SK-N-SH (cell line): ENCODE measurements around the gene UBTF. TPM values are rescaled to one million over a fixed set of nuclear protein-coding genes. Genes with fewer than 3 reads are reported as not detected.

Experiments used
- CTCF ChIA-PET: fragments of 300-600, 350-600 bp; formaldehyde crosslinking; extraction: SDS; loops from one replicate; lab custom pipeline; 2021; lab: Yijun Ruan, JAX
- POLR2A ChIA-PET: fragments of 350-600 bp; sonication (Branson Sonifier 250); formaldehyde crosslinking; extraction: SDS; loops from one replicate; lab custom pipeline; 2020; ENCODE audit warnings: antibody characterized with exemption, inconsistent platforms; lab: Yijun Ruan, JAX
- DNase-seq: peaks from one replicate; pipeline ENCODE4 v3.0.0; 2012
- H2AFZ ChIP-seq: fragments of 200-600 bp; sonication (generic); 2 replicates; pipeline ENCODE4 v1.8.1; 2016; ENCODE audit warnings: antibody characterized with exemption, mild to moderate bottlenecking, low read depth
- H3F3A ChIP-seq: fragments of 200-600 bp; sonication (generic); replicated peaks from 2 replicates; pipeline ENCODE3; 2016; ENCODE audit warnings: antibody characterized with exemption, mild to moderate bottlenecking; ENCODE audit not compliant: insufficient read depth
- H3K27ac ChIP-seq, 2 experiments: fragments of 200-500 bp in 1 of 2; fragments of 200-600 bp in 1 of 2; sonication (Bioruptor generic) in 1 of 2; sonication (generic), shearing (Covaris generic) in 1 of 2; 2 replicates each; pipeline versions ENCODE4 v1.5.1 to v1.6.1; 2014 to 2016; ENCODE audit warnings: low read depth in 2 of 2, inconsistent platforms in 1 of 2, low read length in 1 of 2, mild to moderate bottlenecking in 1 of 2, mixed read lengths in 1 of 2
- H3K27me3 ChIP-seq: fragments of 200-600 bp; sonication (generic), shearing (Covaris generic); 2 replicates; pipeline ENCODE4 v1.6.1; 2016; ENCODE audit warnings: mixed run types; ENCODE audit not compliant: insufficient read depth
- H3K36me3 ChIP-seq, 2 experiments: fragments of 200-500 bp in 1 of 2; fragments of 200-600 bp in 1 of 2; sonication (Bioruptor generic) in 1 of 2; sonication (generic) in 1 of 2; replicated peaks in 1 of 2; 2 replicates each; pipeline versions ENCODE3 to v1.5.1; 2014 to 2016; ENCODE audit warnings: low read length in 1 of 2, mild to moderate bottlenecking in 1 of 2; ENCODE audit not compliant: insufficient read depth in 2 of 2, control insufficient read depth in 1 of 2
- H3K4me1 ChIP-seq, 2 experiments: fragments of 200-500 bp in 1 of 2; fragments of 200-600 bp in 1 of 2; sonication (Bioruptor generic) in 1 of 2; sonication (generic), shearing (Covaris generic) in 1 of 2; 2 replicates each; pipeline versions ENCODE4 v1.5.1 to v1.6.1; 2014 to 2016; ENCODE audit warnings: low read depth in 1 of 2, low read length in 1 of 2, mixed run types in 1 of 2; ENCODE audit not compliant: insufficient read depth in 2 of 2, control insufficient read depth in 1 of 2
- H3K4me2 ChIP-seq: fragments of 200-600 bp; sonication (generic), shearing (Covaris generic); 2 replicates; pipeline ENCODE4 v1.6.1; 2017; ENCODE audit warnings: mixed run types
- H3K4me3 ChIP-seq, 2 experiments: fragments of 200-500 bp in 1 of 2; fragments of 200-600 bp in 1 of 2; sonication (Bioruptor generic) in 1 of 2; sonication (generic), shearing (Covaris generic) in 1 of 2; 2 replicates each; pipeline versions ENCODE4 v1.5.1 to v1.8.1; 2014 to 2016; ENCODE audit warnings: low read depth in 2 of 2, inconsistent platforms in 1 of 2, low read length in 1 of 2, mild to moderate bottlenecking in 1 of 2, mixed read lengths in 1 of 2, moderate library complexity in 1 of 2
- H3K79me2 ChIP-seq: fragments of 200-600 bp; sonication (generic); 2 replicates; pipeline ENCODE4 v1.8.1; 2017; ENCODE audit warnings: mild to moderate bottlenecking; ENCODE audit not compliant: insufficient read depth
- H3K9ac ChIP-seq: fragments of 200-600 bp; sonication (generic); 2 replicates; pipeline ENCODE4 v1.6.1; 2017; ENCODE audit warnings: mixed run types
- H3K9me2 ChIP-seq: fragments of 200-600 bp; sonication (generic); 2 replicates; pipeline ENCODE4 v1.6.1; 2017; ENCODE audit warnings: mixed run types
- H3K9me3 ChIP-seq: fragments of 200-600 bp; sonication (generic); 2 replicates; pipeline ENCODE4 v1.6.1; 2017; ENCODE audit warnings: mixed run types, mild to moderate bottlenecking, moderate library complexity
- H4K20me1 ChIP-seq: fragments of 200-600 bp; sonication (generic); 2 replicates; pipeline ENCODE4 v1.6.1; 2017; ENCODE audit warnings: mild to moderate bottlenecking, mixed run types; ENCODE audit not compliant: insufficient read depth
- EZH2phosphoT487 ChIP-seq: fragments of 200-600 bp; sonication (generic); IDR thresholded peaks from 2 replicates; pipeline ENCODE4 v1.6.1; 2017; ENCODE audit warnings: low read depth, mixed run types, mild to moderate bottlenecking, antibody characterized with exemption, moderate library complexity, borderline replicate concordance
- FOSL2 ChIP-seq: IDR thresholded peaks from 2 replicates; pipeline ENCODE4 v1.4.0; 2012; ENCODE audit warnings: low read depth, mild to moderate bottlenecking, moderate library complexity, borderline replicate concordance
- JUND ChIP-seq: IDR thresholded peaks from 2 replicates; pipeline ENCODE4 v1.4.0; 2012
- MXI1 ChIP-seq: IDR thresholded peaks from 2 replicates; pipeline ENCODE4 v1.6.1; 2012; ENCODE audit warnings: mild to moderate bottlenecking, low read depth, low read length, improper control_type of control experiment
- PBX3 ChIP-seq: IDR thresholded peaks from 2 replicates; pipeline ENCODE4; 2012
- POLR2AphosphoS5 ChIP-seq: IDR thresholded peaks from 2 replicates; pipeline ENCODE4 v1.6.1; 2012; ENCODE audit warnings: low read depth, low read length
- SIN3A ChIP-seq: IDR thresholded peaks from 2 replicates; pipeline ENCODE4 v1.6.1; 2012; ENCODE audit warnings: low read depth, mild to moderate bottlenecking, low read length, moderate library complexity, borderline replicate concordance
- WGBS: methylation state at CpG from one replicate; pipeline ENCODE4 v1.1.6; 2017; ENCODE audit warnings: low lambda C conversion rate; 5-methylcytosine and 5-hydroxymethylcytosine counted together
- polyA plus RNA-seq, 3 experiments: library from polyadenylated mRNA; depleted of rRNA; stranded (reverse); fragments of >200 nt; gene quantifications; 2 replicates each; pipeline ENCODE4 v1.2.3, GENCODE V29; 2012

Gene UBTF
- polyA plus RNA-seq, 1 of the 3 experiments (the other 2 are of a cell fraction) = 37.2 TPM

GRCh38 chr17:44190481-44190880, 29.0 kb downstream of the UBTF start:
- CTCF ChIA-PET = interaction anchor here (0.9 kb wide), 1 partner anchor 161 kb away, joined by 3 read pairs; no protein-coding TSS in a partner anchor
- no peak overlapping the region for H3K4me2 ChIP-seq

GRCh38 chr17:44188576-44189403, 30.7 kb downstream of the UBTF start:
- H3K9me3 ChIP-seq = no peaks in the 10 kb centered on the region
- 94% methylated on average over 12 of the region's 12 CpGs for WGBS
- H3F3A ChIP-seq = peaks cover 31% of the 10 kb centered on the region
- peaks cover 15 to 33% of the 10 kb centered on the region in 2 experiments for H3K36me3 ChIP-seq
- TF ChIP-seq EZH2phosphoT487 (no peak), POLR2AphosphoS5 (no peak), SIN3A (no peak), MXI1 (no peak), FOSL2 (no peak)
- H3K79me2 ChIP-seq = peaks cover 57% of the 10 kb centered on the region
- POLR2A ChIA-PET = no interaction called here
- peaks cover 5% of the 10 kb centered on the region; the same call in 1 of the 2 replicates for H4K20me1 ChIP-seq
- H3K27ac ChIP-seq = no peak overlapping the region
- H3K9me2 ChIP-seq = no peaks in the 10 kb centered on the region
- DNase-seq = no peak
- H3K4me2 ChIP-seq = peak overlapping the region; percentile 83
- no peak overlapping the region for H2AFZ ChIP-seq
- H3K4me1 ChIP-seq = peaks cover 8 to 16% of the 10 kb centered on the region in 2 experiments; a peak in 2 of 4 replicates
- H3K9ac ChIP-seq = peak overlapping the region; percentile 93; the same call in 1 of the 2 replicates
- CTCF ChIA-PET = interaction anchor here (0.6 to 1.4 kb wide), 2 partner anchors 10 to 30 kb away, joined by 3 read pairs; no protein-coding TSS in a partner anchor
- peak overlapping the region in 1 of 2 experiments; percentile 80; a peak in 2 of 4 replicates for H3K4me3 ChIP-seq
- H3K27me3 ChIP-seq = no peaks in the 10 kb centered on the region

More at GRCh38 chr17:44190481-44190880, 29.0 kb downstream of the UBTF start:
- no peaks in the 10 kb centered on the region for H3K9me3 ChIP-seq
- no peaks in the 10 kb centered on the region for H3K27me3 ChIP-seq
- peaks cover 2% of the 10 kb centered on the region; the same call in 1 of the 2 replicates for H4K20me1 ChIP-seq
- H3K27ac ChIP-seq = no peak overlapping the region; a peak in 1 of 4 replicates
- POLR2A ChIA-PET = no interaction called here
- H3F3A ChIP-seq = peaks cover 27% of the 10 kb centered on the region
- no peak overlapping the region for H3K4me3 ChIP-seq
- H3K9ac ChIP-seq = no peak overlapping the region
- TF ChIP-seq JUND (0 out of 2 replicates have a peak, but pooled peaks have one; percentile 9), POLR2AphosphoS5 (no peak)
- no peaks in the 10 kb centered on the region for H3K9me2 ChIP-seq
- H3K79me2 ChIP-seq = peaks cover 47% of the 10 kb centered on the region
- H3K36me3 ChIP-seq = peaks cover 23 to 50% of the 10 kb centered on the region in 2 experiments
- no peak overlapping the region for H2AFZ ChIP-seq
- peaks cover 1 to 13% of the 10 kb centered on the region in 2 experiments; a peak in 2 of 4 replicates for H3K4me1 ChIP-seq
- no peak for DNase-seq
- WGBS = 94% methylated on average over 10 of the region's 10 CpGs

GRCh38 chr17:44187131-44187899, 32.2 kb downstream of the UBTF start:
- POLR2A ChIA-PET = interaction anchor here (0.5 to 1.3 kb wide), 9 partner anchors 12 to 502 kb away, joined by 3 to 7 read pairs (median 3); partner anchors contain the start of genes ASB16, CCDC43, HDAC5 and LSM12
- peak overlapping the region; percentile 80 to 88 for H3K4me3 ChIP-seq
- H3K4me2 ChIP-seq = peak overlapping the region; percentile 83
- TF ChIP-seq POLR2AphosphoS5 = peak; percentile 39; the same call in 1 of the 2 replicates
- TF ChIP-seq PBX3 = no peak
- peak; percentile 88 for DNase-seq
- peaks cover 8 to 16% of the 10 kb centered on the region in 2 experiments; a peak in 2 of 4 replicates for H3K4me1 ChIP-seq
- H3K27me3 ChIP-seq = no peaks in the 10 kb centered on the region
- 1% methylated on average over 30 of the region's 32 CpGs for WGBS
- no peaks in the 10 kb centered on the region for H3K9me2 ChIP-seq
- peaks cover 66% of the 10 kb centered on the region for H3K79me2 ChIP-seq
- H2AFZ ChIP-seq = peak overlapping the region; percentile 79
- peaks cover 5% of the 10 kb centered on the region; the same call in 1 of the 2 replicates for H4K20me1 ChIP-seq
- H3K9ac ChIP-seq = peak overlapping the region; percentile 93
- H3F3A ChIP-seq = peaks cover 26% of the 10 kb centered on the region
- peak overlapping the region; percentile 86 to 96 for H3K27ac ChIP-seq
- CTCF ChIA-PET = interaction anchor here (0.7 to 4.1 kb wide), 11 partner anchors 8 to 213 kb away, joined by 3 to 31 read pairs (median 4); partner anchors contain the start of genes ASB16 and GRN
- H3K9me3 ChIP-seq = no peaks in the 10 kb centered on the region
- H3K36me3 ChIP-seq = peaks cover 11 to 19% of the 10 kb centered on the region in 2 experiments
